Measurements from ENCODE around the gene ABCA3.

The ABCA3 gene

DNA sequence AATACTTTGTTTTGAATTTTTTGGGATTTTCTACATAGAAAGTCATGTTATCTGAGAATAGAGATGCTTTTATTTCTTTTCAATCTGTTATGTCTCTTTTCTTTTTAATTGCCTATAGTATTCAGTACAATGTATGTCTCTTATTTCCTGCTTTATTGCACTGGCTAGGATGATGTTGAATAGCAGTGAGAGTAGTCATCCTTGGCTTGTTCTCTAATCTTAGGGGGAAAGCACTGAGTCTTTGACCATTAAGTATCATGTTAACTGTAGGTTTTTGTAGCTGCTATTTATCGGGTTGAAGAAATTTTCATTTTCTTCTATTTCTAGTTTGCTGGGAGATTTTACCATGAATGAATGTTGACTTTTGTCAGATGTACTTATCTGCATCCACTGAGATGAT lies 10.0 kb upstream of the ABCA3 start:
- Histone ChIP-seq H3K27me3 (ENCODE audit: control insufficient read depth, insufficient read depth, low read length) (no peaks in the 10 kb centered on the region; the same call in 1 of the 2 replicates), H3K4me3 (ENCODE audit: low read depth, low read length) (no peak overlapping the region), H3K36me3 (ENCODE audit: control insufficient read depth, insufficient read depth, low read length) (no peaks in the 10 kb centered on the region), H3K9ac (ENCODE audit: low read depth, low read length) (no peak overlapping the region), H3K4me1 (ENCODE audit: control insufficient read depth, insufficient read depth, low read length) (no peaks in the 10 kb centered on the region), H3K9me3 (ENCODE audit: control insufficient read depth, insufficient read depth, low read length) (no peaks in the 10 kb centered on the region), H3K27ac (ENCODE audit: low read depth, low read length) (no peak overlapping the region)

DNA sequence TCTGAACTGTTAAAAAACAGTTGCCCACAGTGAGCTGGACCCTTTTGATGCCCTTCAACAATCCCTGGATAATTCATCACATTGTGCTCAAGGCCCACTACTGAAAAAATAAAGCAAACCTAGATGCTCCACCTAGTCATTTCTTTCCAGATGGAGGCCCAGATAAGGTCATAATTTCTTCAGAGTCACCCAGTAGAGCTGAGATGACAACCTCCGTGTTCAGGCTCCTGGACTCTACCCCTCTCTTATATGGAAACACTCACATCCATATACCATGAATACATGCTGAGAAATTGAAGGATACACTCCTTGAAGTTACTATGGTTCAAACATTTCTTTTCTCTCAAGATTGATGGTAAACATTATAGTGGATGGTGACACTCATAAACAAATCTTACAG lies 2.7 kb upstream of the ABCA3 start:
- no peaks in the 10 kb centered on the region for H3K36me3 ChIP-seq (ENCODE audit: control insufficient read depth, insufficient read depth, low read length)
- H3K9me3 ChIP-seq (ENCODE audit: control insufficient read depth, insufficient read depth, low read length): 0 out of 2 replicates have a peak, but pooled peaks cover 3% of the 10 kb centered on the region
- no peak overlapping the region for H3K27ac ChIP-seq (ENCODE audit: low read depth, low read length)
- no peak overlapping the region for H3K9ac ChIP-seq (ENCODE audit: low read depth, low read length)
- H3K27me3 ChIP-seq (ENCODE audit: control insufficient read depth, insufficient read depth, low read length): peaks cover 41% of the 10 kb centered on the region
- no peak overlapping the region for H3K4me3 ChIP-seq (ENCODE audit: low read depth, low read length)
- H3K4me1 ChIP-seq (ENCODE audit: control insufficient read depth, insufficient read depth, low read length): no peaks in the 10 kb centered on the region

DNA sequence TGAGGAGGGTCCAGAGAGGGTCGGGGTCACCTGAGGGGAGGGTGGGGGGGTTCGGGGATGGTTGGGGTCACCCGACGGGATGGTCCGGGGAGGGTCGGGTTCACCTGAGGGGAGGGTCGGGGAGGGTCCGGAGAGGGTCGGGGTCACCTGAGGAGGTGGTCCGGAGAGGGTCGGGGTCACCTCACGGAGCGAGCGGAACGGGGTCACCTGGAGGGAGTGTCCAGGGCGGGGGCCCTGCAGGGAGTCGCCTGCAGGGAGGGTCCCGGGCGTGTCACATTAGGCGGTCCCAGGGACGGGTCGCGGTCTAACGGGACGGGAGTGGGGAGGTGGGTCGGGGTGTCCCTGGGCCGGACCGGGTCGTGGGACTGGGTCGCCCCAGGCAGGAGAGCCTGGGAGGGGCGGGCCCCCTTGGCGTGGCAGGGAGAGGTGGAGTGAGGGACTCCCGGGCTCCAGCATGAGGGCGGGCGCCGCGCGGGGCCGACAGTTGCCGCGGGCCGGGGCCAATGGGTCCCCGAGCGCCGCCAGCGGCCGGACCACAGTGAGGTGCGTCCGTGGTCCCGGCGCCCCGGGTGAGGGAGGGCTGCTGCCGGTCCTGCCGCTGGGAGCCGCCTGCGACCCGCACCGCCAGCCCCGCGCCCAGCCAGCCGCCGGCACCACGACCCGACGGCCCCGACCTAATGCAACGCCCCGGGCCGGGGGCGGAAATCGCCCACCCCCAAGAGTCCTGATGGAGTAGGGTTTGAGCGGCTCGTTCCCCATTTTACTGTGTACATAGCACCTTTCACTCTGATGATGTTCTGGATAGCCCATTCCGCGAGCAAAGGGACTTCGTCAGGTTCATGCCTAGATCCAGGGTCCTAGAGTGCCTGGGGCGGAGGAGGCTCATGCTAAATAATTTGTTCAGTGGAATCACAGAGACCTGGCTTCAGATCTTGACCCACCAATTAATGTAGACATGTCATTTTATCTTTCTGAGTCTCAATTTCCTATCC lies 1.2 kb upstream of the ABCA3 start:
- peaks cover 46% of the 10 kb centered on the region for H3K27me3 ChIP-seq (ENCODE audit: control insufficient read depth, insufficient read depth, low read length)
- no peak overlapping the region for H3K27ac ChIP-seq (ENCODE audit: low read depth, low read length)
- H3K4me1 ChIP-seq (ENCODE audit: control insufficient read depth, insufficient read depth, low read length): no peaks in the 10 kb centered on the region
- no peak overlapping the region for H3K4me3 ChIP-seq (ENCODE audit: low read depth, low read length)
- H3K9me3 ChIP-seq (ENCODE audit: control insufficient read depth, insufficient read depth, low read length): 0 out of 2 replicates have a peak, but pooled peaks cover 3% of the 10 kb centered on the region
- H3K36me3 ChIP-seq (ENCODE audit: control insufficient read depth, insufficient read depth, low read length): no peaks in the 10 kb centered on the region
- no peak overlapping the region for H3K9ac ChIP-seq (ENCODE audit: low read depth, low read length)

DNA sequence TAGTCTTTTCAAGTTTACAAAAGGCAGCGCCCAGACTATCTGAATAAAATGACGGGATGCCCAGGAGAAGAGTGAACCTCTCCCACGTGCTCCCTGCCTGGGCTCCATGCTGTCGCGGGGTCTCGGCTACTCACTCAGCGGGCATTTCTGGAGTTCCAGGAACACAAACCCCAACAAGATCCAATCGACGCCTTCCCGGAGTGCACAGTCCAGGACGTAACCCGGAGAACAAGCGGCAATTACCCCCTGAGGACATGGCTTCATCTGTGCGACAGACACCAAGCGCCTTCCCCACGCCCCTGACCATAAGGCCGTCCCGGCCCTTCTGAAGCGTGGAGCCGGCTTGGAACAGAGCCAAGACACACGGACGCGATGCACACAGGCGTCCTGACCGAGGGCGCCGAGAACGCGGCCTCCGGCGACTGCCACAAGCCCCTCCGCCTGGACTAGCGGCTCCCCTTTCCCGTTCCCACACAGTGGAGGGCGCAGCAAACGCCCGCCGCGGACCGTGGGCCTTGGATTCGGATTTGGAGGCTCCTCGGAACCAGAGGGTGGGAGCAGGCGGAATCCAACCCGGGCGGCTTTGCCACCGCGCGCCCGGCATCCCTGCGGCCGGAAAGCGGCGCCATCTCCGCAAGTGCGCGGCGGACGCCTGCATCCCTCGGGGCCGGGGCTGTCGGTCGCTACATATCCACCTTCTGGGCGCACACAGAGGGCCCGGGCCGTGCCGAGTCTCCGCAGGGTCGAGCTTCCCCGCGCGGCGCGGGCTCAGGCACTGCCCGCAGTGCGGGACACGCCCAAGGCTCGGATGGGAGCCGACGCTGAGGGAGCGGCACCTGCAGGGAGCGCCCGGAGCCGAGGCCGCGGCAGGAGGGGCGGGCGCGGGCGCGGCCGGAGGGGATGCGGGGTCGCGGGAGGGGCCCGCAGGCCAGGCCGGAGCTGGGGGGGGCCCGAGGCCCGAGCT lies 725 bp downstream of the ABCA3 start:
- Histone ChIP-seq H3K27me3 (ENCODE audit: control insufficient read depth, insufficient read depth, low read length) (peaks cover 46% of the 10 kb centered on the region), H3K4me3 (ENCODE audit: low read depth, low read length) (peak overlapping the region; percentile 77), H3K27ac (ENCODE audit: low read depth, low read length) (no peak overlapping the region), H3K9ac (ENCODE audit: low read depth, low read length) (no peak overlapping the region), H3K4me1 (ENCODE audit: control insufficient read depth, insufficient read depth, low read length) (no peaks in the 10 kb centered on the region), H3K9me3 (ENCODE audit: control insufficient read depth, insufficient read depth, low read length) (0 out of 2 replicates have a peak, but pooled peaks cover 3% of the 10 kb centered on the region), H3K36me3 (ENCODE audit: control insufficient read depth, insufficient read depth, low read length) (no peaks in the 10 kb centered on the region)

DNA sequence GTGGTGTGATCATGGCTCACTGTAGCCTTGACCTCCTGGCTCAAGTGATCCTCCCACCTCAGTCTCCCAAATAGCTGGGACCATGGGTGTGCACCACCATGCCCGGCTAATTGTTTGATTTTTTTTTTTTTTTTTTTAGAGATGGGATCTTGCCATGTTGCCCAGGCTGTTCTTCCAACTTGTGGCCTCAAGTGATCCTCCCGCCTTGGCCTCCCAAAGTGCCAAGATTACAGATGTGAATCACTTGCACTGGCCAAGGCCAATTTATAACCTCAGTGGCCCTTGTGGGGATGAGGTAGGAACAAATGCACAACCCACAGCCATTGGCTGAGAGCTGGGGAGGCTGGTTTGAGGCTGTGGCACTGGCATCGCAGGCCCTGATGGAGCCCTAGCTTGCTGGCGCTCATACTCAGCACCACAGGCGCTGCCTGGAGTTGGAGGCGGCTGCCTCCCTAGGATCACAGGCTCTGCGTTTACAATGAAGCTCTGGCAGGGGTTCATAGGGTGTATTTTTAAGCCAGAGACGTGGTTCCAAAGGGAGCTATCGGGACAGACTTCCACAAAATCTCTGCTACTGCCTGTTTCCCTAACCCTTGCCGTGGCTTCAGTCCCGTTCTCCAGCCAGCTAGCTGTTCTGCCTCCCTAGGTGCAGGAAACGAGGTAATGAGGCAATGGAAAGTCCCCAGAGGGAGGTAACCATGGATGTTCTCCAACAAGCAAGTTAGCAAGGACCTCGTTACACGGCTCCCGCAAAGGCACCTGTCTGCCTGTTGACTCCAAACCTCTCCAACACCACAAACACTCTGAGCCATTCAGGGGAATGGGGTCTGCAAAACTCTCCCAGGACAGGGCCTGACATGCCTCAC lies 2.9 kb downstream of the ABCA3 start:
- Histone ChIP-seq H3K4me1 (ENCODE audit: control insufficient read depth, insufficient read depth, low read length) (no peaks in the 10 kb centered on the region), H3K4me3 (ENCODE audit: low read depth, low read length) (no peak overlapping the region), H3K27me3 (ENCODE audit: control insufficient read depth, insufficient read depth, low read length) (peaks cover 39% of the 10 kb centered on the region), H3K36me3 (ENCODE audit: control insufficient read depth, insufficient read depth, low read length) (no peaks in the 10 kb centered on the region), H3K9me3 (ENCODE audit: control insufficient read depth, insufficient read depth, low read length) (0 out of 2 replicates have a peak, but pooled peaks cover 3% of the 10 kb centered on the region), H3K27ac (ENCODE audit: low read depth, low read length) (no peak overlapping the region), H3K9ac (ENCODE audit: low read depth, low read length) (no peak overlapping the region)

DNA sequence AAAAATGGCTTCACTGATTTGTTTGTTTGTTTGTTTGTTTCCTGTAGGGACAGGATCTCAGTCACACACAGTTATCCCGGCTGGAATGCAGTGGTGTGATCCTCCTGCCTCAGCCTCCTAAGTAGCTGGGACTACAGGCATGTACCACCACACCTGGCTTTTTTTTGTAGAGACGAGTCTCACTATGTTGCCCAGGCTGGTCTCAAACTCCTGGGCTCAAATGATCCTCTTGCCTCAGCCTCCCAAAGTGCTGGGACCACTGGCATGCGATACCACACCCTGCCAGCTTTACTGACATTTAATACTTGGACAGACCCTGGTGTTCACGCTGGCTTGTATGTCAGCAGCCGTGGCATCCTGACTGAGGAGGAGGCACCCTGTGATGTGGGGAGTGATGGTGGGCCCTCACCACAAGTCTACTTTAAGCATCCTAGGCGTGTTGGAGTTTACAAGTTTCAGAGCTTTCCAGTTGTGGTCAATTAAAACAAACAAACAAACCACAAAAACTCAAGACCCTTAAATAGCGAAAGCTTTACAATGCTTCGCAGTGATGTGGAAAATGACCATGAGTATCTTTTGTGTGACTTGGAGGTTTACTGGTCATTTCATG lies 5.1 kb downstream of the ABCA3 start:
- Histone ChIP-seq H3K27me3 (ENCODE audit: control insufficient read depth, insufficient read depth, low read length) (peaks cover 27% of the 10 kb centered on the region), H3K4me3 (ENCODE audit: low read depth, low read length) (no peak overlapping the region), H3K27ac (ENCODE audit: low read depth, low read length) (no peak overlapping the region), H3K36me3 (ENCODE audit: control insufficient read depth, insufficient read depth, low read length) (no peaks in the 10 kb centered on the region), H3K9me3 (ENCODE audit: control insufficient read depth, insufficient read depth, low read length) (no peaks in the 10 kb centered on the region), H3K9ac (ENCODE audit: low read depth, low read length) (no peak overlapping the region), H3K4me1 (ENCODE audit: control insufficient read depth, insufficient read depth, low read length) (no peaks in the 10 kb centered on the region)

DNA sequence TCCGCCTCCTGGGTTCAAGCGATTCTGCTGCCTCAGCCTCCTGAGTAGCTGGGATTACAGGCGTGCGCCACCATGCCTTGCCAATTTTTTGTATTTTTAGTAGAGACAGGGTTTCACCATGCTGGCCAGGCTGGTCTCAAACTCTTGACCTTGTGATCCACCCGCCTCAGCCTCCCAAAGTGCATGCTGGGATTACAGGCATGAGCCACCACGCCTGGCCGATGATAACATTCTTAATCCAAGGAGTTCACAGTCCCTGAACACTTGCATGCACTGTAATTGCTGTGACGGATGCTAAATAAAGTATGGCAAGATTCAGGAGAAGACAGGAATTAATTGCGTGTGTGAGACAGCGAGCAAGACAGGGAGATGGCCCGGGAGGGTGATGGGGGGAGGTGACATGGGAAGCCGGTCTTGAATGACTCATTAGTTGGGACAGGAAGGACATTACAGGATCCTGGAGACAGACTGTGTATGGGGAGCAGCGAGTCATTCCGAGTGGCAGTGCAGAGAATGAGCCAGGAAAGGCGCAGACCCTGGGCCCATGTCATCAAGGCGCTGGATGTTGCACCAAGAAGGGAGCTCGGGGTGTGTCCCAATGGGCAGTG lies 6.7 kb downstream of the ABCA3 start:
- no peak overlapping the region for H3K9ac ChIP-seq (ENCODE audit: low read depth, low read length)
- H3K27ac ChIP-seq (ENCODE audit: low read depth, low read length): no peak overlapping the region
- peaks cover 14% of the 10 kb centered on the region for H3K27me3 ChIP-seq (ENCODE audit: control insufficient read depth, insufficient read depth, low read length)
- no peaks in the 10 kb centered on the region for H3K36me3 ChIP-seq (ENCODE audit: control insufficient read depth, insufficient read depth, low read length)
- H3K4me3 ChIP-seq (ENCODE audit: low read depth, low read length): no peak overlapping the region
- H3K9me3 ChIP-seq (ENCODE audit: control insufficient read depth, insufficient read depth, low read length): no peaks in the 10 kb centered on the region
- no peaks in the 10 kb centered on the region for H3K4me1 ChIP-seq (ENCODE audit: control insufficient read depth, insufficient read depth, low read length)

DNA sequence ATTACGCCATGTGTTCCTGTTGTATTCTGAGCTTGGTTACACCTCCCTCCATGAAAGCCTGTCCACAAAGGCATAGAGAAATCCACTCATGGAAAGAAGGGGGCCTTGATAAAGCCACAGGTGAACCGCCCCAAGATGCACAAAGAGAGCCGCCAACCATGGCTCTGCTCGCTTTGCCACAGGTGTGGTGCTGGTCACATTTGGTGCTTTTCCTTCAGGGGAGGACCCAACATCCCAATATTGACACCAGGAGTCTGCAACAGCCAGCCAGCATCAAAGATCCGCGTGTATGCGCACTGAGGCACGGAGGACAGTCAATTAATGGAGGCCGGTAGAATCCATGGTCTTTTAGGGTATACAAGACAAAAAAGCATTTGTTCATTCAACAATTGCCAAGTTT lies 7.3 kb downstream of the ABCA3 start:
- Histone ChIP-seq H3K4me3 (ENCODE audit: low read depth, low read length) (no peak overlapping the region), H3K9me3 (ENCODE audit: control insufficient read depth, insufficient read depth, low read length) (no peaks in the 10 kb centered on the region), H3K4me1 (ENCODE audit: control insufficient read depth, insufficient read depth, low read length) (no peaks in the 10 kb centered on the region), H3K36me3 (ENCODE audit: control insufficient read depth, insufficient read depth, low read length) (no peaks in the 10 kb centered on the region), H3K27me3 (ENCODE audit: control insufficient read depth, insufficient read depth, low read length) (peaks cover 8% of the 10 kb centered on the region), H3K9ac (ENCODE audit: low read depth, low read length) (no peak overlapping the region), H3K27ac (ENCODE audit: low read depth, low read length) (no peak overlapping the region)

DNA sequence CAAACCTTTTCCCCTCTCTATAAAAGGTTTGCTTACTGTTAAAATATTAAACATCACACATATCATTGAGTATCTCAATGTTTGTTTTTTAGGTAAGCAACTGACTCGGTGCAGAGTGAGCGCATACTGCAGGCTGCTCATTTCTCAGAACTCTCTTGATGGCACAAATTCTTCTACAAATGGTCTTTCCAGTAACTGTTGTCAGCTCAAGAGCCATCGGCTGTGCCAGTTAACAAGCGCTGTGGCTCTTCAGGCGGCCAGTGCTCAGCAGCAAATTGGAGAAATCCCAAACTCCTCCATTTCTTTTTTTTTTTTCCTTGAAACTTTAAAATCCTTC lies 8.6 kb downstream of the ABCA3 start:
- no peaks in the 10 kb centered on the region for H3K9me3 ChIP-seq (ENCODE audit: control insufficient read depth, insufficient read depth, low read length)
- no peaks in the 10 kb centered on the region for H3K4me1 ChIP-seq (ENCODE audit: control insufficient read depth, insufficient read depth, low read length)
- no peak overlapping the region for H3K4me3 ChIP-seq (ENCODE audit: low read depth, low read length)
- H3K9ac ChIP-seq (ENCODE audit: low read depth, low read length): no peak overlapping the region
- no peak overlapping the region for H3K27ac ChIP-seq (ENCODE audit: low read depth, low read length)
- H3K27me3 ChIP-seq (ENCODE audit: control insufficient read depth, insufficient read depth, low read length): peaks cover 3% of the 10 kb centered on the region; the same call in 1 of the 2 replicates
- no peaks in the 10 kb centered on the region for H3K36me3 ChIP-seq (ENCODE audit: control insufficient read depth, insufficient read depth, low read length)

Data from HUES48 (cell line).